KG1 (cell line): ENCODE measurements around the gene DLL1.
"Not testable (repeated sequence)": the region's sequence is repeated elsewhere in the genome, so short reads cannot be mapped to it uniquely, and the experiment has no call there.

ENCODE experiments used
- DNase-seq: peaks from one replicate; lab custom pipeline; 2025; lab: John Stamatoyannopoulos, UW

The DLL1 gene, protein sequence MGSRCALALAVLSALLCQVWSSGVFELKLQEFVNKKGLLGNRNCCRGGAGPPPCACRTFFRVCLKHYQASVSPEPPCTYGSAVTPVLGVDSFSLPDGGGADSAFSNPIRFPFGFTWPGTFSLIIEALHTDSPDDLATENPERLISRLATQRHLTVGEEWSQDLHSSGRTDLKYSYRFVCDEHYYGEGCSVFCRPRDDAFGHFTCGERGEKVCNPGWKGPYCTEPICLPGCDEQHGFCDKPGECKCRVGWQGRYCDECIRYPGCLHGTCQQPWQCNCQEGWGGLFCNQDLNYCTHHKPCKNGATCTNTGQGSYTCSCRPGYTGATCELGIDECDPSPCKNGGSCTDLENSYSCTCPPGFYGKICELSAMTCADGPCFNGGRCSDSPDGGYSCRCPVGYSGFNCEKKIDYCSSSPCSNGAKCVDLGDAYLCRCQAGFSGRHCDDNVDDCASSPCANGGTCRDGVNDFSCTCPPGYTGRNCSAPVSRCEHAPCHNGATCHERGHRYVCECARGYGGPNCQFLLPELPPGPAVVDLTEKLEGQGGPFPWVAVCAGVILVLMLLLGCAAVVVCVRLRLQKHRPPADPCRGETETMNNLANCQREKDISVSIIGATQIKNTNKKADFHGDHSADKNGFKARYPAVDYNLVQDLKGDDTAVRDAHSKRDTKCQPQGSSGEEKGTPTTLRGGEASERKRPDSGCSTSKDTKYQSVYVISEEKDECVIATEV

DNA sequence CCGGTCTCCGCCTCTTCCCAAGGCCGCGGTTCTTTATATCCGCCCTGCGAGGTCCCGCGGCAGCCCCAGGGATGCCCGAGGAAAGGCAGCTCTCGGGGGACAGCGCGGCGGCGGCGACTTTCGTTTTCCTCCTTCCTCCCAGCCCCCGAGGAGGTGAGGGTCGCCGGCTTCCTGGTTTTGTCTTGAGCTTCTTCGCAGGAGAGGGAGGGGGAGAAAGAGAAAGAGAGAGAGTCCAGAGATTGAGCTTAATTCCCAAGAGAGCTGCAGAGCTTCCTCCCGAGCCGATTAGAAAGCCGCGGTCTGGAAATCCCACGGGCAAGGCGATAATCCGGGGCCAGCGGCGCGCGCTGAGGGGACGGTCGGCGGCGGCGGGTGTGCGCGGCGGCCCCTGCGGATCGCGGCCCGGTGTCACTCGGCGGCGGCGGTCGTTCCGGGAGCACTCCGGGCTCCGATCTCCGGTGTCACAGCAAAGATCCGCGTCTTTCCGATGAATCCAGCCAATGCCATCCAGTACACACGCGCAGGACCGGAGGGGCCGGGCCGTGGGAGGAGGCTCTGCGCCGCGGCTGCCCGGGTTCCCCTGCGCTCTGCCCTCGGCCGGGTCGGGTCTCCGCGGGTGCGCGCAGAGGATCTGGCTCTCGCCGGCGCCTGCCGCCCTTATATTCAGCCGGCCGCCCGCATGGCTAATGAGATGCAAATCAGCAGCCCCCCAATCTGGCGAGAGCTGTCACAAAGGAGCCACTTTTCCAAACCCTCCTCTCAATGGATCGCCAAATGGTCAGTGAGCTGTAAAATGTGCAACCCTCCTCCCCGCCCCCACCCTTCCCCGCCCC lies at the start of gene DLL1:
Gene DLL1, minus strand, starts transcription at position 783 of the 833 bp plus-strand sequence. CDS start 939 bp downstream, outside the sequence.
- peak; percentile 30 for DNase-seq

DNA sequence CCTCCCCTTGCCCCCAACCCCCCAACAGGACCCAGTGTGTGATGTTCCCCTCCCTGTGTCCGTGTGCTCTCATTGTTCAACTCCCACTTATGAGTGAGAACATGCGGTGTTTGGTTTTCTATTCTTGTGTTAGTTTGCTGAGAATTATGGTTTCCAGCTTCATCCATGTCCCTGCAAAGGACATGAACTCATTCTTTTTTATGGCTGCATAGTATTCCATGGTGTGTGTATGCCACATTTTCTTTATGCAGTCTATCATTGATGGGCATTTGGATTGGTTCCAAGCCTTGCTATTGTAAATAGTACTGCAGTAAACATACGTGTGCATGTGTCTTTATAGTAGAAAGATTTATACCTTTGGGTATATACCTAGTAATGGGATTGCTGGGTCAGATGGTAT lies 44.3 kb upstream of the DLL1 start:
- not testable (repeated sequence) for DNase-seq

DNA sequence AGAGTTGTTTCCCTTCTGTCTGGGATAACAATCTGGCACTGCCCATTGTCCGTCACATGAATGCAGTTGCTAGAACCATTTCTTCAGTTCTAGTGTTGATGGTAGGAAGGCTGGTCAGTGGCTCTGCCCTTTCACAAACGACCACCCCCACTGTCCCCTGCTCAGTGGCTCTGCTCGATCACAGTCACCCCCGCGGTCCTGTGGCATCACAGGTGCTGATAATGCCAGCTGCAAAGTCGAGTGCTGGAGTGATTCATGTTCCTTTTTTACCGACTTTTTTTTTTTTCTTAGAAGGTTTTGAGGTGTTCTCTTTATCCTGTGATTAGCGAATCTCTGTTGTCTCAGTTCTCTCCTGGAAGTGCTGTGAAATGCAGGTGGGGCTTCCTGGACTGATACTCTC lies 38.4 kb upstream of the DLL1 start:
- no peak for DNase-seq

DNA sequence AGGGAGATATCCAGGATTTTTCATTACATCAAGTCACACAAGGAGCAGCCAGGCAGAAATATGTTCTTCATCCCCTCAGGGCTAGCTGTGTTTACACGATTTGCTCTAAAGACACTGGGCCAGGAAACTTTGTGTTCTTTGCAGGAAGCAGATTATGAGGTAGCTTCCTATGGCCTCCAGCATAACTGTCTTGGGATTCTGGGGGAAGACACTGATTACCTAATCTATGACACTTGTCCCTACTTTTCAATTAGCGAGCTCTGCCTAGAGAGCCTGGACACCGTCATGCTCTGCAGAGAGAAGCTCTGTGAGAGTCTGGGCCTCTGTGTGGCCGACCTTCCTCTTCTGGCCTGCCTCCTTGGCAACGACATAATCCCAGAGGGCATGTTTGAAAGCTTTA lies 26.8 kb upstream of the DLL1 start:
- no peak for DNase-seq

DNA sequence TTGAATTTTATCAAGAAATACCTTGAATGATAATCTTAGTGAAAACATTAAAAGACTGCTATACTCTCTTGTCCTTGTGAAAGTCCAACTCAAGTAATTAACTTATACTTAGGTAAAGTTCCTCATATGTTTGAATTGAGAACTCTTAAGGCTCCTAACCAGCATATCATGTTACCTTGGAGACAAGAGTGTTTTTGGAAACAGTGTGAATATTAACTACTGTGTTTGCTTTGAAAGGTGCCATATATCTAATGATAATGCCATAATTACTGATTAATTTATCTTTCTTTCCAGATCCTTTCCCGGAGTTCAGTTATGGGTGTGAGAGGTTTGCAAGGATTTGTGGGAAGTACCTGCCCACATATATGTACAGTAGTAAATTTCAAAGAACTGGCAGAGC lies 26.2 kb upstream of the DLL1 start:
- no peak for DNase-seq

DNA sequence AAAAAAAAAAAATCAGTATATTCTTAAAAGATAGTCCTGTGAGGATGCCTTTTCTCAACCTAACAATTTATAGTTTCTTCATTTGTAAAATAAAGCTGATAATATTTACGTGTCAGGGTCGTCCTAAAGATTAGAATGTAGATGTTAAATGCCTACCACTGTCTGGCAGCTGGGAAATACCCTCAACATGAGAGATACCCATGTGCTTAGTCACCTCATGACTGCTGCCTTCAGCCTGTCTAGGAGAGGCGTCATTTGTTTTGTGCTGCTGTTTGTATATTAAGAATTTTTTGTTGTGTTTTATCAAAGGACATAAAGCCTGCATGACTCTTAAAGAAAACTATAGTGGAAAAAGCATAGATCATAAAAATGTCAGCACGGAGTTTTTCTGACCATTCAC lies 25.2 kb upstream of the DLL1 start:
- no peak for DNase-seq

DNA sequence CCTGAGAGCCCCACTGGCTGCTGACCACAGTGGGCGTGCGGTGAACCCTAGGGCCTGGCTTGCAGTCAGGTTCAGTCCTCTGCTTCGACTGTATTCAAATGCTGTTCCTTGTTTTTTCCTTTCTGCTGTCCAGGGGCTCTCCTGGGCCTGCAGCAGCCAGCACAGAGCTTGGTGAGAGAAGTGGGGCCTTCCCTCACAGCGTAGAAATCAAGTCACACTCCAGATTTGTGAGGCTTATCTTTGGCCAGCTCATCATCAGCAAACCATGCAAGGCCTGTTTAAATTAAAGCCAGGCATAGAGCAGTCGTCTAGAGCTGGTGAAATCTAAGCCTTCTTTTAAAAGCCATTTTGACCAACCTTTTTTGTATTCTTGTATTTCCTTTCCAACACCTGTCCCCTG lies 24.1 kb upstream of the DLL1 start:
- DNase-seq = no peak

DNA sequence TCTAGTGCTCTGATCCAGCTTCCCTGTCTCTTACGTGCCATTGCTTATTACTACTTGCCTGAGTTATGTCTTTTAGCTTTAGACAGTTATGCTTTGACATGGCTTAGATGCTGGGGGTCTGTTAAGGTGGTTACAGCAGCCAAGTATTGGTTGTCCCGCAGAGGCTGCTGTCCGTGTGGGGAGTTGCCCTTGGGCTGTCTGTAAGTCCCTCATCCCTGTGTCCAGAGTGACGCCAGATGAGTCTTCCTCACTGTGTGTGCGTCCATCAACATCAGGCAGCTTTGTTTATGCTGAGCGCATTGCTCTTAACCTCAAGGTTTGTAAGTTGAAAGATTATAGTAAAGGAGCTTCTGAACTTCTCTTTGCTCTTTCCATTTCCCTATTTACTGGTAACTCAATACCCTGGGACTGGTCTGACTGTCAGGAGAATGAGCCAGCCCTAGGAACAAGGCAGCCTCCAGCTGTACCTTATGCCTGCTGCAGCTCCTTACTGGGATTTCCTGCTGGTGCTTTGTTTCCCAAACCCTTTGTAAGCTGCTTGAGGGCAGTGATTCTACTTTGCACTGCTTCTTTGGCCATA lies 22.9 kb upstream of the DLL1 start:
- DNase-seq = no peak

DNA sequence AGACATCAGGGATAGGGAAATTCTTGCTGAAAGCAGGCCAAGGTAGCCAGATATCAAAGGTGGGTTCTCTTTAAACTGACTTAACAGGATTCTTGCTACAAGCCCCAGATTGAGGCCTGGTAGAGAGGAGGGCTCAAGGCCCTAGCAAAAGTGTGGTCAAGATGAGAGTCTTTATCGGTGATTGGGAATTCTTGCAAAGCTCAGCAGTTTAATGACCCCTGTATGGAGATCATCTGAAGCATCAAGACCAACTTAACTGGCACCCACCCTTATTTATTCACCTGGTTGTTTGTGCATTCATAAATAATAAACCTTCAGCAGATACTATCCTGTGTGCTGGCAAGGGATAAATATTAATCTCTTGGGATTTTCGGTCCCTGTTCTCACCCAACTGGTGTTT lies 22.0 kb upstream of the DLL1 start:
- no peak for DNase-seq

DNA sequence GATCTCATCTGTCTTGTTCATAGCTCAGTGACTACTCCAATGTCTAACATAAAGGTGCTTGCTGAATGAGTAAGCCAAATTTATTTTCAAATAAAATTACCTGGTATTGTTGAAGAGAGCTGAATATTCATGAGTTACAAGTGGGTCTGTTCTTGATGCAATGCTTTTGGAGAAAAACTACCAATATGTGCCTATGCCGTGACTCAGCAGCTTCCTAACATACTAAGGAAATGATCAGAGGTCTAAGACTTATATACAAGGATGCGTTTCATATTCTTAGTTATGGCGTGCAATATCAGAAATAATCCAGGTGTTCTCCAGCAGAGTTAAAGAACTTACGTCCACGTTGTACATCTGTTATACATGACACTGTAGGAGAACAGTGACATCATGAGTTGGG lies 20.8 kb upstream of the DLL1 start:
- DNase-seq = no peak

DNA sequence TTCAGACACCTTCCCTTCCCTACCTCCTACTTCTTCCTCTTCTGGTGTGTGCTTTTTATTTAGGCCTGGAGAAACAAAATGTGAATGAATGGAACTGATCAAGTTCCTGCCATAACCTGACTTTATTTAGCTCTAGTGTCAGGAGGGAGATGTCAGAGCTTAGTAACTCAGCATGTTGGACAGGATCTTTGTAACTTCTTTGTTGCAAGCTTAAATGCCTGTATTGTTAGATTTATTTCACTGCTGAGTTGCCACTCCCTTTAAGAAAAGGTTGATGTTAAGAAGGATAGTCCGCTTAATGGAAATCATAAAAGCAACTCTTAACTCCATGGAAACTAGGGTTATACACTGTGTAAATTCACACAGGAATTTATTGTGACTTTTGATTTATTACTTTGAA lies 17.9 kb upstream of the DLL1 start:
- DNase-seq = no peak

DNA sequence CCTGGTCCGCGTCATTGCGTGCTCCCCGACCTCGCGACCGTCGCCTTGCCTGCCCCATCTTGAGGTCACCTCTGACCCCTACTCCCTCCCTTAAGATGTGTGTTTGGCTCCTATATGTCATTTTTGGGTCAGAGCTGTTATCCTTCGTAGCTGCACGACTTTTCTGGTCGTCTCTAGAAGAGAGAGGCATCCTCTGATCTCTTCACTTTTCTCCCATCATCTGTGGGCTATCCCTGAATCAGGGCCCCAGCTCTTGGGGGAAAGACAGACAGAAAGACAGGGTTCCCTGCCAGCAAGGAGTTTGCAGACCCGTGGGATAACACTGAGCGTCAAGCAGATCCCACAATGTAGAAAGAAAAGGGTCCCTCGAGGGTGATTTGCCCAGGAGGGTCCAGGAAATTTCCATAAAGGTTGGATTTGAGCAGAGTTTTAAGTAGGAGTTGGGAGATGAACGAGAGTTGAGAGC lies 16.2 kb upstream of the DLL1 start:
- no peak for DNase-seq

DNA sequence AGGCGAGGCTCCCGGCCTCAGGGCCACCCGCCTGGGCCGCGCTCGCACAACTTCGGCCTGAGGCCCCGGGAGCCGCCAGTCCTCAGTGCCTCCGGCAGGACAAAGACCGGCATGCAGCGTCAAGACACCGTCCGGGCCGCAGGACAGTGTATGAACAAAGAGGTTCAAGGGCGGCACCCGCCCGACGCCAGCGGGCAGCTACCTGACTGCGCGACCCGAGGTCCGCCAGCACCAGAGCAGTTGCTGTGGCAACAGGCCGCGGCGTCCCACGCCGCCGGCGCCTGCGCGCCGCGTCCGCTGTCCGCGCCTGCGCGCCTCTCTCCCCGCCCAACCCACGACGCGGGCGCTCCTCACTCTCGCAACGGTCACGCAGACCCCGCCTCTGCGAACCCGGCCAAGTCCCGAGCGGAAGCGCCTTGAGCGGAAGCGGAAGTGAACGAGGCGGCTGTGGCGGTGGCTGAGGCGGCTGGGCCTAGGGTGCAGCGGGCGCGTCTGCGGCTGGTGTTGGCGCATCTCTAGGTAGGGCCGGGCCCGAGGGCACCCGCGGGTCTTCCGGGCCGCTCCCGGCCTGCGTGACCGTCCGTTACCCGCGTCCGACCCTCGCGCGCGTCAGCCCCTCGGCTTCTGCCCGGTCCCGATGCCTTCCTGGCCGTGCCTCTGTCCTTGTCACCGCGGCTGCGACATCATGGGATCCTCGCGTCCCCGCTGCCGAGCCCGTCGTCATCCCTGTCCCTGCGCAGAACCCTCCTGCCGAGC lies 15.6 kb upstream of the DLL1 start, which contains the start of gene FAM120B:
Gene FAM120B, plus strand, starts transcription at position 435 of the 756 bp plus-strand sequence. CDS start 10,633 bp downstream, outside the sequence.
- DNase-seq = peak; percentile 93

DNA sequence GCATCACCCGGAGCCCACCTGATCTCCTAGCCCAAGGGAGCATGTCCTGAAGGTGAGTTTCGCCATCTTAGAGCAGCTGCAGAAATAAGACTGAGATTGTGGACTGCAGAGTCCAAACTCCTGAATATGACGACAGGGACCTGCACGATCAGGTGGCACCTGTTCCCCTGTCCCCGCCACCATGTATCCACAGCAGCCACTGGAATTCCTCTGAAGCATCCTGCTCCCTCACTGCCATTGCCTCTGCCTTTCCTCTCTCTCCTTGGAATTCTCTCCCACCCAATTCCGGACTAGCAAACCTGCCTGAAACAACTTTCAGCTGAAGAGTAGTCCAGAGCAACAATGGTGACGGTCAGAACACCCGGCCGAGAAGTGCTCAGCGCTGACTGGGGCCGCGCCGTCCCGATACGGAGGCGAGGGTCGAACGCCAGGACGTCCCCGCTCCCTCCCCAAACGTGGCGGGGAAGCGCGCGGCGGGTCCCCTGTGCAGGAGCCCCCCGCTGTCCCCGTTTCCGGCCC lies 15.0 kb upstream of the DLL1 start:
- no peak for DNase-seq

DNA sequence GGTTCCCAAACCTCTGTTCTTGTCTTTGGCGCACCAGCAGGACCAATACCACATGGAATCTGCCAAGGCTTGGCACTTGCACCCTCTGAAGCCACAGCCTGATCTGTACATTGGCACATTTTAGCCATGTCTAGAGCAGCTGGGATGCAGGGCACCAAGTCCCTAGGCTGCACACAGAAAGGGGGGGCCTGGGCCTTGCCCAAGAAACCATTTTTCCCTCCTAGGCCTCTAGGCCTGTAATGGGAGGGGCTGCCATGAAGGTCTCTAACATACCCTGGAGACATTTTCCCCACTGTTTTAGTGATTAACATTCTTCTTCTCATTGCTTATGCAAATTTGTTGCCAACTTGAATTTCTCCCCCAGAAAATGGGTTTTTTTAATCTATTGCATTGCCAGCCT lies 10.3 kb upstream of the DLL1 start:
- DNase-seq = no peak

DNA sequence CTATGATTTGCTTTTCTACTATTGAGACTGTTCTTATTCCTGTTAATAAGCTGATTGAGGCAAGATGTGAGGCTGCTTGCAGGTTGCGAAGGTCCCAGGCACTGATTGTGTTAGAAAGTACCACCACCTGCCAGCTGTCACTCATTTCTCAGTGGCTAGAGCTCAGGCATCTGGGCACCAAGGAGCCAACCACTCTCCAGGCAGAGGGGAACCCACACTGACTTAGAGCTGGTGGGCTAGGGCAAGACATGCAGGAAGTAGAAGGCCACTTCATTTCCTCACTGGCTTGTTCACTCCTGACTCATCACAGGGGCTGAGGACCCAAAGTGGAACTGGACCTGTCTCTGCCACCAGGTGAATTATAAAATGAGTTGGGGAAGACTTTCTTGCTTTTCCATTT lies 7.8 kb upstream of the DLL1 start:
- DNase-seq = no peak

DNA sequence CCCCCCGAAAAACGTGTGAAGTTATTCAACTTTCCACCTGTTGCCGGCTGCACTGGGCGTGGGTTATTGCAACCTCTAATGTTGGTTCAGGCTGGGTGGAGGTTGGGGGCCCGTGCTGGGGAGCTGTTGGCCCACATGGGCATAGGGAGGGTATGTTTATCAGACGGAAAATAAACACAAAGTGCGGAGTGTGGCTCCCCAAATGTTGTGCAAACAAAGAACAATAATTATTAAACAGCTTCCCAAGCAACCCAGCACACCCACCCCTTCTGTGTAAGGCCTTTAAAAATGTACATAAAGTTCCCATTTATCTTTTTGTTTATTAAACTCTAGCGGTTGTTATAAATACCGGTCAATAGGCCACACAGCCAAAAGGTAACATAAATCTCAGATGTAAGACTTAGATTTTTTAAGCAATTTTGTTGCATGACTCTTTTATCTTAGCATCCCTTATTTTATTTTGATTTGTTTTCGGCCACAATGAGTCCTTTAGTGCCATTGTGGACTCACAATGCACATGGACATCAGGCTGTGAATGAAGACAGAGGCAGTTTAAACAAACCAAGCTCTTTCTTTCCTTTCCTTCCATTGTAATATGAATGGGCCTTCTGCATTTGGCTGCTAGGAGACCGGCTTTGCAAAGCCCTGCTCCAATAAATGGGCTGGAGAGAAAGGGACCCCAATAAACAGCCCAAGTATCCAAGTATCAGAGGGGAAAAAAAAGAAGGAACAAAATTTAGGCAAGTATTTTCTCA lies 6.9 kb upstream of the DLL1 start:
- DNase-seq = no peak

DNA sequence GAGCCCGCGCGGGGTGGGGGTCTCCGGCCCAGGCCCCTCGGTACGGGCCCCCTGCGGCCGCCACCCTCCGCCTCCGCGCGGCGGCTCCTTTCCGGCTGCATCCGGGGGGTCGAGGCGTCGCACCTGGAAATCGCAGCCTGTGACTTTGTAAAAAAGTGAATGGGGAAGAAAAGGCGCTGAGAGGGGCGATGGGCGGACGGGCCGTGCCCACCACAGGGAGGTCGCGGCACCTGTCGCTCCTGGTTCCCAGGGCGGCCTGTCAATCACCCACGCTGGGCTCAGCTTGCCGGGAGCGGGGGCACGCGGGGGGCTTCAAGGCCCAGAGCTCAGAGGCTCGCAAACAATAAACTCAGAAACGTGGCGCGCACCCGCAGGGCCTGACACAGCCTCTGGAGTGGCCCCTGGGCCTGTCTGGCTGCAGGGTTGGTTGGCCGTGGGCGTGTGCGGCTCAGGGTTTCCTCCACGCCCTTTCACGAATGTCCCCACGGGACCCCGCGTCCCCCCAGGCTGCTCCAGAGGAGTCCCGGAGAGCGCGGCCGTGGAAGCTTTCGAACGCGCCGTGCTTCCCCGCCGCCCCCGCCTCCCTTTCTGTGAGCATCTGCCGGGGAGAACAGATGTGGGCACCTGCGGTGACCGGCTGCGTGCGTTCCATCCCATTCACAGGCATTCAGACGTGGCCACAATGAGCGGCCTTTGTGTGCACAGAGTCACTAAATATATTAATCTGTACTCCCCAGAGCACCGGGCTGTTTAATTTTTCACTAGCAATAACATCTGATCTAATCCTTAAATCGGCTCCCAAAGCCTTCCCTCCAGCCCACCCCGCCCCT lies 6.1 kb upstream of the DLL1 start:
- DNase-seq = no peak

DNA sequence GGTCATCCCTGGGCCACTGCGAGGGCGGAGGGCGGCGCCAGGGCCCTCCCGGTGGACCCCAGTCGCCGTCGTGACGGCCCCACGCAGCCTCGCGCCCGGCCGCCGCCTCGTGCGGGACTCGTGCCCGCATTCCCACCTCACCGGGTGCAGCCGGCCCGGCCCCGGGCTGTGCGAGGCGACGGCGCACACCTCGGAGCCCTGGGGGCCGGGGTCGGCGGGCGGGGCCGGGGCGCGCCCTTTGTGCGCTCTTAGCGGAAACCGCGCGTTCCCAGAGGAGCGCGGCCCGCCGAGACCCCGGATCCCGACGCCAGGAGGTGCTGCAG lies 5.5 kb upstream of the DLL1 start:
- no peak for DNase-seq
